ENCODE data around the gene SMIM7. TPM values are rescaled to one million over a fixed set of nuclear protein-coding genes. Genes with fewer than 3 reads are reported as not detected.

Gene SMIM7
- total and polyA plus RNA-seq, 2 donors from 2014 or later: 66.2 to 144 TPM

- H3K9ac ChIP-seq (ENCODE audit: low read length in 3 of 3): peak within 1 kb of the TSS; percentile 65 to 89 (median 83)
- H3K9me3 ChIP-seq (ENCODE audit: control insufficient read depth in 2 of 3, insufficient read depth in 1 of 3, low read length in 3 of 3): no peaks in the 10 kb centered on the region
- DNase-seq (peak in 4 of 5 donors; percentile 35 to 81 (median 56)), FAIRE-seq (no peak)
- H3K36me3 ChIP-seq (ENCODE audit: control insufficient read depth in 2 of 3, insufficient read depth in 3 of 3, low read length in 3 of 3): peaks cover 5 to 15% (median 14%) of the 10 kb centered on the region in 3 donors
- H3K27ac ChIP-seq (ENCODE audit: low read depth in 2 of 2, low read length in 2 of 2): peak within 1 kb of the TSS; percentile 93 to 96
- intact Hi-C loops (cut with DNase I): no loop called here
- peak within 1 kb of the TSS; percentile 91 to 96 (median 92) for H3K4me3 ChIP-seq (ENCODE audit: low read length in 3 of 3)
- no peaks in the 10 kb centered on the region for H3K27me3 ChIP-seq (ENCODE audit: control insufficient read depth, insufficient read depth, low read length)
- peaks cover 0 to 19% (median 5%) of the 10 kb centered on the region in 3 donors for H3K4me1 ChIP-seq (ENCODE audit: control insufficient read depth in 2 of 3, insufficient read depth in 2 of 3, low read depth in 1 of 3, low read length in 3 of 3)
- TF ChIP-seq CTCF (IDR thresholded peaks at IDR 0.05; ENCODE audit: borderline replicate concordance, extremely low read depth, insufficient read depth): no peak
These were observed 977 bp upstream of the SMIM7 start, which contains the start of gene TMEM38A for GRCh38 chr19:16660763-16661479. TSS of gene TMEM38A (plus strand) at chr19:16661139. CDS start at chr19:16661218, 79 bp downstream.

- Histone ChIP-seq H3K27me3 (ENCODE audit: control insufficient read depth, insufficient read depth, low read length) (no peaks in the 10 kb centered on the region), H3K36me3 (ENCODE audit: control insufficient read depth in 2 of 3, insufficient read depth in 3 of 3, low read length in 3 of 3) (peaks cover 5 to 24% (median 21%) of the 10 kb centered on the region in 3 donors), H3K4me3 (ENCODE audit: low read length in 3 of 3) (peak overlapping the region; percentile 91 to 96 (median 92)), H3K9ac (ENCODE audit: low read length in 3 of 3) (peak overlapping the region; percentile 15 to 79 (median 36)), H3K27ac (ENCODE audit: low read depth in 2 of 2, low read length in 2 of 2) (peak overlapping the region; percentile 53 to 69), H3K4me1 (ENCODE audit: control insufficient read depth in 2 of 3, insufficient read depth in 2 of 3, low read depth in 1 of 3, low read length in 3 of 3) (peaks cover 0 to 19% (median 5%) of the 10 kb centered on the region in 3 donors), H3K9me3 (ENCODE audit: control insufficient read depth in 2 of 3, insufficient read depth in 1 of 3, low read length in 3 of 3) (no peaks in the 10 kb centered on the region)
- intact Hi-C loops (cut with DNase I): no loop called here
- no peak for TF ChIP-seq CTCF (IDR thresholded peaks at IDR 0.05; ENCODE audit: borderline replicate concordance, extremely low read depth, insufficient read depth)
- no peak for DNase-seq
- no peak for FAIRE-seq
These were observed 496 bp downstream of the SMIM7 start for GRCh38 chr19:16659464-16659831.

- H3K27ac ChIP-seq (ENCODE audit: low read depth in 2 of 2, low read length in 2 of 2): no peak overlapping the region
- peaks cover 7 to 39% (median 35%) of the 10 kb centered on the region in 3 donors for H3K36me3 ChIP-seq (ENCODE audit: control insufficient read depth in 2 of 3, insufficient read depth in 3 of 3, low read length in 3 of 3)
- no peaks in the 10 kb centered on the region for H3K27me3 ChIP-seq (ENCODE audit: control insufficient read depth, insufficient read depth, low read length)
- H3K4me1 ChIP-seq (ENCODE audit: control insufficient read depth in 2 of 3, insufficient read depth in 2 of 3, low read depth in 1 of 3, low read length in 3 of 3): peaks cover 0 to 19% (median 5%) of the 10 kb centered on the region in 3 donors
- no peaks in the 10 kb centered on the region for H3K9me3 ChIP-seq (ENCODE audit: control insufficient read depth in 2 of 3, insufficient read depth in 1 of 3, low read length in 3 of 3)
- FAIRE-seq (no peak), DNase-seq (no peak)
- intact Hi-C loops (cut with DNase I): no loop called here
- no peak overlapping the region for H3K9ac ChIP-seq (ENCODE audit: low read length in 3 of 3)
- no peak overlapping the region for H3K4me3 ChIP-seq (ENCODE audit: low read length in 3 of 3)
- no peak for TF ChIP-seq CTCF (IDR thresholded peaks at IDR 0.05; ENCODE audit: borderline replicate concordance, extremely low read depth, insufficient read depth)
These were observed 2.6 kb downstream of the SMIM7 start for GRCh38 chr19:16657384-16657783.
